ENCODE results near the gene RIMS4.

RIMS4 gene

GRCh38 chr20:44843876-44844275 lies 33.5 kb upstream of the RIMS4 start:
- Histone ChIP-seq H4K20me1 (ENCODE audit: insufficient read depth, low read length) (no peaks in the 10 kb centered on the region), H3K79me2 (ENCODE audit: insufficient read depth, low read length) (no peaks in the 10 kb centered on the region), H3K4me2 (ENCODE audit: low read length) (no peak overlapping the region), H2AFZ (ENCODE audit: low read length) (no peak overlapping the region), H3K4me1 (ENCODE audit: insufficient read depth, low read length, severe bottlenecking) (no peaks in the 10 kb centered on the region), H3K9me2 (ENCODE audit: low read depth, low read length) (no peaks in the 10 kb centered on the region), H3K27me3 (ENCODE audit: insufficient read depth, low read length) (no peaks in the 10 kb centered on the region), H3K9ac (ENCODE audit: low read length) (no peak overlapping the region), H3F3A (ENCODE audit: insufficient read depth, low read length) (no peaks in the 10 kb centered on the region), H3K9me3 (ENCODE audit: low read length) (no peaks in the 10 kb centered on the region), H3K27ac (ENCODE audit: low read depth, low read length, poor library complexity, severe bottlenecking) (no peak overlapping the region), H3K36me3 (ENCODE audit: insufficient read depth, low read length) (no peaks in the 10 kb centered on the region), H3K4me3 (ENCODE audit: low read depth, low read length, poor library complexity, severe bottlenecking) (no peak overlapping the region)
- TF ChIP-seq EZH2 (IDR thresholded peaks at IDR 0.05; ENCODE audit: borderline replicate concordance, low read length), result no peak
- TF ChIP-seq, protein P1, sequence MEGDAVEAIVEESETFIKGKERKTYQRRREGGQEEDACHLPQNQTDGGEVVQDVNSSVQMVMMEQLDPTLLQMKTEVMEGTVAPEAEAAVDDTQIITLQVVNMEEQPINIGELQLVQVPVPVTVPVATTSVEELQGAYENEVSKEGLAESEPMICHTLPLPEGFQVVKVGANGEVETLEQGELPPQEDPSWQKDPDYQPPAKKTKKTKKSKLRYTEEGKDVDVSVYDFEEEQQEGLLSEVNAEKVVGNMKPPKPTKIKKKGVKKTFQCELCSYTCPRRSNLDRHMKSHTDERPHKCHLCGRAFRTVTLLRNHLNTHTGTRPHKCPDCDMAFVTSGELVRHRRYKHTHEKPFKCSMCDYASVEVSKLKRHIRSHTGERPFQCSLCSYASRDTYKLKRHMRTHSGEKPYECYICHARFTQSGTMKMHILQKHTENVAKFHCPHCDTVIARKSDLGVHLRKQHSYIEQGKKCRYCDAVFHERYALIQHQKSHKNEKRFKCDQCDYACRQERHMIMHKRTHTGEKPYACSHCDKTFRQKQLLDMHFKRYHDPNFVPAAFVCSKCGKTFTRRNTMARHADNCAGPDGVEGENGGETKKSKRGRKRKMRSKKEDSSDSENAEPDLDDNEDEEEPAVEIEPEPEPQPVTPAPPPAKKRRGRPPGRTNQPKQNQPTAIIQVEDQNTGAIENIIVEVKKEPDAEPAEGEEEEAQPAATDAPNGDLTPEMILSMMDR (IDR thresholded peaks at IDR 0.05; ENCODE audit: low read length), result no peak

DNA sequence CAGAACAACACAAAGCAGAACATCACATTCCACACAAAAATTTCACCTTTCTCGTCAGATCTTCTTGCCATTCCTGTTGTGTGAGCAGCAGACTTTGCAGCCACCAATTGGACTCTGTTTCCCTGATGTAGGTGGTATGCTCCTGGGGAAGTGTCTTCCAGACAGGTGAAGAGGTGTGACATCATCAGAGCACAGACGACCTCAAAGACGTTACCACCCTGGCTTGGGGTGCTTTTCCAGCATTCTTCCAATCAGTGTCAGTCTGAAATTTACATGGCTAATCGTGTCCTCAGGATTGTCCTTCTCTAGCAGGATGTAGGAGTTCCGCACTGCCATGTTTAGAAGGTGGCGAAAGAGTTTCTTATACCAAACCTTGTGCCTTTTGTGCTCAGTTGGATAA lies 31.6 kb upstream of the RIMS4 start:
- Histone ChIP-seq H3K36me3 (ENCODE audit: insufficient read depth, low read length) (no peaks in the 10 kb centered on the region), H3F3A (ENCODE audit: insufficient read depth, low read length) (no peaks in the 10 kb centered on the region), H3K9me3 (ENCODE audit: low read length) (no peaks in the 10 kb centered on the region), H3K9me2 (ENCODE audit: low read depth, low read length) (no peaks in the 10 kb centered on the region), H3K27ac (ENCODE audit: low read depth, low read length, poor library complexity, severe bottlenecking) (no peak overlapping the region), H3K4me1 (ENCODE audit: insufficient read depth, low read length, severe bottlenecking) (no peaks in the 10 kb centered on the region), H4K20me1 (ENCODE audit: insufficient read depth, low read length) (no peaks in the 10 kb centered on the region), H3K27me3 (ENCODE audit: insufficient read depth, low read length) (peaks cover 4% of the 10 kb centered on the region; the same call in 1 of the 2 replicates), H2AFZ (ENCODE audit: low read length) (no peak overlapping the region), H3K79me2 (ENCODE audit: insufficient read depth, low read length) (no peaks in the 10 kb centered on the region), H3K4me2 (ENCODE audit: low read length) (no peak overlapping the region), H3K9ac (ENCODE audit: low read length) (no peak overlapping the region), H3K4me3 (ENCODE audit: low read depth, low read length, poor library complexity, severe bottlenecking) (no peak overlapping the region)
- TF ChIP-seq, protein P1 (IDR thresholded peaks at IDR 0.05; ENCODE audit: low read length), result no peak
- TF ChIP-seq EZH2 (IDR thresholded peaks at IDR 0.05; ENCODE audit: borderline replicate concordance, low read length), result no peak

GRCh38 chr20:44840826-44841225 lies 30.5 kb upstream of the RIMS4 start:
- Histone ChIP-seq H3K4me1 (ENCODE audit: insufficient read depth, low read length, severe bottlenecking) (no peaks in the 10 kb centered on the region), H3K9me3 (ENCODE audit: low read length) (no peaks in the 10 kb centered on the region), H3K36me3 (ENCODE audit: insufficient read depth, low read length) (no peaks in the 10 kb centered on the region), H2AFZ (ENCODE audit: low read length) (no peak overlapping the region), H3K79me2 (ENCODE audit: insufficient read depth, low read length) (no peaks in the 10 kb centered on the region), H3K9me2 (ENCODE audit: low read depth, low read length) (no peaks in the 10 kb centered on the region), H3K27ac (ENCODE audit: low read depth, low read length, poor library complexity, severe bottlenecking) (no peak overlapping the region), H3K9ac (ENCODE audit: low read length) (no peak overlapping the region), H4K20me1 (ENCODE audit: insufficient read depth, low read length) (no peaks in the 10 kb centered on the region), H3F3A (ENCODE audit: insufficient read depth, low read length) (no peaks in the 10 kb centered on the region), H3K27me3 (ENCODE audit: insufficient read depth, low read length) (peaks cover 4% of the 10 kb centered on the region; the same call in 1 of the 2 replicates), H3K4me2 (ENCODE audit: low read length) (no peak overlapping the region), H3K4me3 (ENCODE audit: low read depth, low read length, poor library complexity, severe bottlenecking) (no peak overlapping the region)
- no peak for TF ChIP-seq EZH2 (IDR thresholded peaks at IDR 0.05; ENCODE audit: borderline replicate concordance, low read length)
- TF ChIP-seq, protein P1 (IDR thresholded peaks at IDR 0.05; ENCODE audit: low read length), result no peak

Measured in OCI-LY1 (cell line).